Breast epithelium (tissue), 4 donors: ENCODE results near the gene OSCP1. TPM values are rescaled to one million over a fixed set of nuclear protein-coding genes. Genes with fewer than 3 reads are reported as not detected.
"Not testable (repeated sequence)": the region's sequence is repeated elsewhere in the genome, so short reads cannot be mapped to it uniquely, and the experiment has no call there.

Experiments
- DNase-seq, 2 donors: peaks; one replicate each; pipeline ENCODE4 v3.0.0-alpha.2; 2019; ENCODE audit warnings: low spot score in 2 of 2
- H3K27ac ChIP-seq, 2 donors: fragments of 200-600 bp; sonication (generic) in 1 of 2; one replicate each; pipeline ENCODE4 v1.5.1; 2016 to 2019; ENCODE audit warnings: mild to moderate bottlenecking in 1 of 2
- H3K27me3 ChIP-seq, 2 donors: fragments of 200-600 bp; sonication (generic) in 1 of 2; one replicate each; pipeline versions ENCODE4 v1.5.1 to v1.6.0; 2017 to 2019; ENCODE audit warnings: control low read depth in 1 of 2, mild to moderate bottlenecking in 1 of 2
- H3K36me3 ChIP-seq: fragments of 200-600 bp; one replicate; pipeline ENCODE4 v1.5.1; 2019
- H3K4me1 ChIP-seq, 2 donors: fragments of 200-600 bp; sonication (generic); one replicate each; pipeline ENCODE4 v1.5.1; 2016 to 2019; ENCODE audit warnings: control low read depth in 1 of 2
- H3K4me3 ChIP-seq, 3 donors: fragments of 200-600 bp; sonication (generic); 1 replicate in 2 of 3; 2 replicates in 1 of 3; pipeline ENCODE4 v1.5.1; 2016 to 2019; ENCODE audit warnings: mild to moderate bottlenecking in 3 of 3, moderate library complexity in 2 of 3
- H3K9me3 ChIP-seq, 2 donors: fragments of 200-600 bp; sonication (generic) in 1 of 2; one replicate each; pipeline ENCODE4 v1.5.1; 2016 to 2019; ENCODE audit warnings: control low read depth in 1 of 2
- CTCF ChIP-seq, 3 donors: fragments of 450-650 bp; IDR thresholded peaks; one replicate each; pipeline ENCODE4 v1.5.1; 2016 to 2017; ENCODE audit warnings: antibody characterized with exemption in 3 of 3, mild to moderate bottlenecking in 3 of 3, moderate library complexity in 3 of 3
- POLR2A ChIP-seq: fragments of 450-650 bp; IDR thresholded peaks from one replicate; pipeline ENCODE4 v1.6.1; 2016; ENCODE audit warnings: antibody characterized with exemption, mild to moderate bottlenecking, moderate library complexity
- POLR2AphosphoS5 ChIP-seq, 3 donors: sonication (generic); formaldehyde crosslinking; IDR thresholded peaks; one replicate each; pipeline ENCODE4 v1.6.1; 2017; ENCODE audit warnings: antibody characterized with exemption in 3 of 3
- intact Hi-C: fragments of 100-400 bp; cut with DNase I; formaldehyde crosslinking; loops from one replicate; pipeline ENCODE4 v1.15.1; 2023; ENCODE audit warnings: low total_unique reads
- total RNA-seq, 3 donors: library from RNA; depleted of rRNA; stranded (reverse); fragments of >200 nt; gene quantifications; one replicate each; pipeline ENCODE4 v1.1.0, GENCODE V29; 2016

OSCP1 gene
- total RNA-seq, 3 donors from 2014 or later, result 12.5 to 19.3 (median 15.1) TPM

GRCh38 chr1:36487906-36488305 is 37.7 kb upstream of the OSCP1 start:
- Histone ChIP-seq H3K27ac (peak overlapping the region; percentile 82 to 86), H3K36me3 (no peaks in the 10 kb centered on the region), H3K4me1 (no peaks in the 10 kb centered on the region), H3K4me3 (no peak overlapping the region), H3K27me3 (no peaks in the 10 kb centered on the region), H3K9me3 (no peaks in the 10 kb centered on the region)
- TF ChIP-seq CTCF (IDR thresholded peaks at IDR 0.05) (no peak), POLR2AphosphoS5 (IDR thresholded peaks at IDR 0.05) (no peak), POLR2A (no peak)
- DNase-seq, result no peak
- intact Hi-C loops, result no loop called here

- H3K4me3 ChIP-seq, H3K9me3 ChIP-seq, DNase-seq, H3K36me3 ChIP-seq, intact Hi-C loops, H3K4me1 ChIP-seq, H3K27me3 ChIP-seq: not testable (repeated sequence)
- peak overlapping the region; percentile 82 to 86 for H3K27ac ChIP-seq
Observed at GRCh38 chr1:36487336-36487725, 37.1 kb upstream of the OSCP1 start.

- TF ChIP-seq POLR2AphosphoS5 (IDR thresholded peaks at IDR 0.05) (peak in 2 of 3 donors; percentile 20 to 54), POLR2A (no peak)
Observed at GRCh38 chr1:36486439-36487335, 36.4 kb upstream of the OSCP1 start.

GRCh38 chr1:36486093-36486438 is 35.8 kb upstream of the OSCP1 start:
- peak overlapping the region; percentile 82 to 86 for H3K27ac ChIP-seq
- DNase-seq, result no peak
- no peaks in the 10 kb centered on the region for H3K4me1 ChIP-seq
- H3K9me3 ChIP-seq, result no peaks in the 10 kb centered on the region
- H3K4me3 ChIP-seq, result no peak overlapping the region
- intact Hi-C loops, result no loop called here
- TF ChIP-seq POLR2A (no peak), CTCF (IDR thresholded peaks at IDR 0.05) (no peak), POLR2AphosphoS5 (IDR thresholded peaks at IDR 0.05) (no peak)
- H3K27me3 ChIP-seq, result no peaks in the 10 kb centered on the region
- H3K36me3 ChIP-seq, result no peaks in the 10 kb centered on the region

More at GRCh38 chr1:36486439-36487335, 36.4 kb upstream of the OSCP1 start:
- H3K36me3 ChIP-seq, result no peaks in the 10 kb centered on the region
- H3K4me3 ChIP-seq, result no peak overlapping the region
- peak; percentile 83 to 84 for DNase-seq
- no peaks in the 10 kb centered on the region for H3K9me3 ChIP-seq
- intact Hi-C loops, result no loop called here
- H3K27me3 ChIP-seq, result no peaks in the 10 kb centered on the region
- peak overlapping the region; percentile 82 to 86 for H3K27ac ChIP-seq
- H3K4me1 ChIP-seq, result no peaks in the 10 kb centered on the region

GRCh38 chr1:36484099-36484498 is 33.8 kb upstream of the OSCP1 start:
- Histone ChIP-seq H3K27ac (no peak overlapping the region), H3K4me3 (no peak overlapping the region), H3K9me3 (no peaks in the 10 kb centered on the region), H3K27me3 (no peaks in the 10 kb centered on the region), H3K4me1 (no peaks in the 10 kb centered on the region), H3K36me3 (no peaks in the 10 kb centered on the region)
- TF ChIP-seq POLR2A (no peak), POLR2AphosphoS5 (IDR thresholded peaks at IDR 0.05) (no peak), CTCF (IDR thresholded peaks at IDR 0.05) (no peak)
- intact Hi-C loops, result no loop called here
- no peak for DNase-seq

- Histone ChIP-seq H3K4me3 (peak within 1 kb of the TSS; percentile 2 to 37 (median 20)), H3K27me3 (no peaks in the 10 kb centered on the region), H3K27ac (peak within 1 kb of the TSS; percentile 14 to 55), H3K36me3 (no peaks in the 10 kb centered on the region), H3K4me1 (no peaks in the 10 kb centered on the region), H3K9me3 (no peaks in the 10 kb centered on the region)
- TF ChIP-seq CTCF (IDR thresholded peaks at IDR 0.05) (no peak), POLR2AphosphoS5 (IDR thresholded peaks at IDR 0.05) (no peak), POLR2A (no peak)
- intact Hi-C loops, result no loop called here
- DNase-seq, result peak in 1 of 2 donors; percentile 20
Observed at GRCh38 chr1:36482724-36483388, 32.6 kb upstream of the OSCP1 start, which contains the start of gene CSF3R. Gene CSF3R, minus strand, starts transcription at chr1:36482913. Its CDS starts 3,417 bp downstream, at chr1:36479496.
